Right ventricle myocardium superior (tissue), 1 donor: ENCODE data around the gene VWA8. TPM values are rescaled to one million over a fixed set of nuclear protein-coding genes. Genes with fewer than 3 reads are reported as not detected.
"Not testable (repeated sequence)": the region's sequence is repeated elsewhere in the genome, so short reads cannot be mapped to it uniquely, and the experiment has no call there.

Experiments used
- ATAC-seq: fragments of 200-7000 bp; cut with Tn5 transposase; one replicate; pipeline ENCODE4 v1.9.1; 2020; ENCODE audit warnings: mild to moderate bottlenecking; ENCODE audit not compliant: poor library complexity
- DNase-seq: peaks from one replicate; pipeline ENCODE4 v3.0.0-alpha.2; 2020
- intact Hi-C: fragments of 100-400 bp; cut with DNase I; formaldehyde crosslinking; loops from one replicate; pipeline ENCODE4 v1.11.2; 2022
- total RNA-seq: library from RNA; stranded (reverse); fragmentation: NEBNext Ultra II Directional; extraction: Animal tissue kit (Norgen Biotek cat#: 25700); gene quantifications from one replicate; pipeline ENCODE4 v1.2.1, GENCODE V29; 2021
- donor health status: DM: no; HTN: yes; CAD: no; lungs with severe emphysema.

The VWA8 gene
- total RNA-seq, 1 donor from 2014 or later, result 40.3 TPM

GRCh38 chr13:41595298-41595697 lies 365.6 kb downstream of the VWA8 start:
- intact Hi-C loops, result no loop called here
- DNase-seq, result no peak
- no peak for ATAC-seq

GRCh38 chr13:41590643-41591042 lies 370.3 kb downstream of the VWA8 start:
- intact Hi-C loops, result no loop called here
- DNase-seq (no peak), ATAC-seq (no peak)

GRCh38 chr13:41590122-41590521 lies 370.8 kb downstream of the VWA8 start:
- no peak for ATAC-seq
- intact Hi-C loops, result no loop called here
- no peak for DNase-seq

- intact Hi-C loops, result no loop called here
- DNase-seq (no peak), ATAC-seq (no peak)
Observed at GRCh38 chr13:41589434-41589833, 371.5 kb downstream of the VWA8 start.

GRCh38 chr13:41588899-41589298 lies 372.0 kb downstream of the VWA8 start:
- ATAC-seq, result no peak
- no peak for DNase-seq
- intact Hi-C loops, result no loop called here

GRCh38 chr13:41588448-41588847 lies 372.5 kb downstream of the VWA8 start:
- DNase-seq (no peak), ATAC-seq (no peak)
- intact Hi-C loops, result no loop called here

GRCh38 chr13:41587490-41587889 lies 373.4 kb downstream of the VWA8 start:
- no peak for ATAC-seq
- intact Hi-C loops, result no loop called here

GRCh38 chr13:41586216-41586615 lies 374.7 kb downstream of the VWA8 start:
- no peak for DNase-seq
- ATAC-seq, result no peak
- intact Hi-C loops, result no loop called here

More at GRCh38 chr13:41587490-41587889, 373.4 kb downstream of the VWA8 start:
- no peak for DNase-seq

GRCh38 chr13:41582027-41582463 lies 378.9 kb downstream of the VWA8 start:
- ATAC-seq (peak; percentile 56), DNase-seq (no peak)
- intact Hi-C loops, result no loop called here

GRCh38 chr13:41580345-41580744 lies 380.6 kb downstream of the VWA8 start:
- DNase-seq (no peak), ATAC-seq (no peak)
- intact Hi-C loops, result no loop called here

- intact Hi-C loops, result no loop called here
- ATAC-seq (no peak), DNase-seq (no peak)
Observed at GRCh38 chr13:41579881-41580280, 381.0 kb downstream of the VWA8 start.

GRCh38 chr13:41579168-41579567 lies 381.7 kb downstream of the VWA8 start:
- no peak for ATAC-seq
- intact Hi-C loops, result no loop called here
- DNase-seq, result no peak

- ATAC-seq, result no peak
- intact Hi-C loops, result no loop called here
- DNase-seq, result no peak
Observed at GRCh38 chr13:41578371-41578770, 382.5 kb downstream of the VWA8 start.

GRCh38 chr13:41577436-41577835 lies 383.5 kb downstream of the VWA8 start:
- DNase-seq (peak; percentile 51), ATAC-seq (peak; percentile 92)
- intact Hi-C loops, result no loop called here

- intact Hi-C loops, ATAC-seq, DNase-seq: not testable (repeated sequence)
Observed at GRCh38 chr13:41573640-41574039, 387.3 kb downstream of the VWA8 start.

GRCh38 chr13:41571817-41572340 lies 389.0 kb downstream of the VWA8 start:
- ATAC-seq, intact Hi-C loops, DNase-seq: not testable (repeated sequence)

- ATAC-seq (no peak), DNase-seq (no peak)
- intact Hi-C loops, result no loop called here
Observed at GRCh38 chr13:41568972-41569351, 391.9 kb downstream of the VWA8 start.

GRCh38 chr13:41568143-41568971 lies 392.6 kb downstream of the VWA8 start:
- intact Hi-C loops, result no loop called here
- ATAC-seq (no peak), DNase-seq (no peak)

GRCh38 chr13:41567363-41567762 lies 393.5 kb downstream of the VWA8 start:
- DNase-seq, result no peak
- intact Hi-C loops, result no loop called here
- no peak for ATAC-seq

GRCh38 chr13:41565846-41566245 lies 395.1 kb downstream of the VWA8 start:
- intact Hi-C loops, result no loop called here
- DNase-seq, result no peak
- ATAC-seq, result no peak
